Stomach smooth muscle (tissue), 2 donors: Measurements from ENCODE around the gene CABP5.

ENCODE experiments used
- H3K27ac ChIP-seq: one replicate; pipeline ENCODE4 v1.7.0; 2013; ENCODE audit warnings: mild to moderate bottlenecking, low read length, inconsistent platforms
- H3K27me3 ChIP-seq, 2 donors: one replicate each; pipeline ENCODE4 v1.7.0; 2013; ENCODE audit warnings: low read length in 2 of 2; ENCODE audit not compliant: insufficient read depth in 2 of 2, control insufficient read depth in 1 of 2
- H3K36me3 ChIP-seq, 2 donors: one replicate each; pipeline ENCODE4 v1.7.0; 2013; ENCODE audit warnings: low read length in 2 of 2; ENCODE audit not compliant: control insufficient read depth in 2 of 2, insufficient read depth in 2 of 2
- H3K4me1 ChIP-seq: one replicate; pipeline ENCODE4 v1.7.0; 2013; ENCODE audit warnings: low read length; ENCODE audit not compliant: control insufficient read depth, insufficient read depth
- H3K4me3 ChIP-seq, 2 donors: one replicate each; pipeline ENCODE4 v1.7.0; 2013; ENCODE audit warnings: low read length in 2 of 2
- H3K9ac ChIP-seq, 2 donors: one replicate each; pipeline ENCODE4 v1.7.0; 2013; ENCODE audit warnings: low read length in 2 of 2, mild to moderate bottlenecking in 1 of 2
- H3K9me3 ChIP-seq, 2 donors: one replicate each; pipeline ENCODE4 v1.7.0; 2013; ENCODE audit warnings: low read length in 2 of 2; ENCODE audit not compliant: control insufficient read depth in 2 of 2
- donor health status: healthy.
- donor health status: Pancreatic carcinoma.

CABP5 gene

DNA sequence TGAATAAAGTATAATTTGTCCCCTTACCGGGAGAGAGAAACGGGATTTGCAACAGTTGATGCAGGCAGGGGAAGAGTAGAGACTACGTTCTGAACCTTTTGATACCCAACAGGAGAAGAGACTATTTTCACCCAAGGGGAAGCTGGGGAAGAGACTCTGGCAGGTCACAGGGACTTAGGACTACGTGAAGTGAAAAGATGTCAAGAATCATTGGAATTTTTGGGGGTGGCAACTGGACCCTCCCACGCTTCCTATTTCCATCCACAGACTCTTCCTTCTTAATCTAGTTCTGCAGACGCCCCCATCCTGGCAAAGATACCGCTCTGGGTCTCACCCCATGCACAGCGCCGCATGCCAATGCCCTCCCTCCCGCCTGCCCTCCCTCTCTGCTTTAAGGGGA is 13.8 kb downstream of the CABP5 start:
- Histone ChIP-seq H3K27ac (no peak overlapping the region), H3K4me1 (no peaks in the 10 kb centered on the region), H3K36me3 (no peaks in the 10 kb centered on the region), H3K9ac (no peak overlapping the region), H3K9me3 (no peaks in the 10 kb centered on the region), H3K27me3 (peaks cover 0 to 6% of the 10 kb centered on the region in 2 donors), H3K4me3 (no peak overlapping the region)

DNA sequence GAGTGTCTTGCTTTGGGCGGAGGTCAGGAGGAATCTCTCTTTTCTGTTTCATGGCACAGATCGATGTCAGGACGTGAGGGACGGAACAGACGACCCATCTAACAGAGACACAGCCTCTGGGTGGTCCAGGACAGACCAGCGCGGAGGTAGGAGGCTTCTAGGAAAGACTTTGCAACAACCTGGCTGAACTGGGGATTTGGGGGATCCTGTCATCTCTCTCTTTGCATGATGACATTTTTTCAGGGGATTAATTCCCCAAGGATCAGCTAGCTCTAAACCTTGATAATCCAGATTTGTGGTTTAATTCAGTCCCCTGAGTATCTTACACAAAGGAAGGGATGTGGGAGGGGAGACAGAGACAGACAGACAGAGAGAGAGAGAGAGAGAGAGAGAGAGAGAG is 14.4 kb downstream of the CABP5 start:
- H3K9ac ChIP-seq: no peak overlapping the region
- peaks cover 0 to 6% of the 10 kb centered on the region in 2 donors for H3K27me3 ChIP-seq
- H3K36me3 ChIP-seq: no peaks in the 10 kb centered on the region
- H3K4me3 ChIP-seq: no peak overlapping the region
- H3K4me1 ChIP-seq: no peaks in the 10 kb centered on the region
- H3K27ac ChIP-seq: no peak overlapping the region
- H3K9me3 ChIP-seq: no peaks in the 10 kb centered on the region

DNA sequence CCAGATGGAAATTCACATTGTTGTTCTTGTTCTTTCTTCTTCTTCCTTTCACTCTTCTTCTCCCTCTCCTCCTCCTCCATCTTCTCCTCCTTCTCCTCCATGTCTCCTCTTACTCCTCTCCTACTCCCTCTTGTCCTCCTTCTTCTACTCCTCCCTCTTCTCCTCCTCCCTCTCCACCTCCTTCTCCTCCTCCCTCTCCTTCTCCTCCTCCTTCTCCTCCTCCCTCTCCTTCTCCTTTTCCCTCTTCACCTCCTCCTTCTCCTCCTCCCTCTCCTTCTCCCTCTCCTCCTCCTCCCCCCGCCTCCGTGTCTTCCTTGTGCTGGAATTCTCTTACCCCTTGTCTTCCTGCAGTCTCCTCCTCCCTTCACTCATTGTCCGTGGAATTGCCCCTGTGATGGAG is 18.4 kb downstream of the CABP5 start:
- Histone ChIP-seq H3K9ac (no peak overlapping the region), H3K9me3 (no peaks in the 10 kb centered on the region)

DNA sequence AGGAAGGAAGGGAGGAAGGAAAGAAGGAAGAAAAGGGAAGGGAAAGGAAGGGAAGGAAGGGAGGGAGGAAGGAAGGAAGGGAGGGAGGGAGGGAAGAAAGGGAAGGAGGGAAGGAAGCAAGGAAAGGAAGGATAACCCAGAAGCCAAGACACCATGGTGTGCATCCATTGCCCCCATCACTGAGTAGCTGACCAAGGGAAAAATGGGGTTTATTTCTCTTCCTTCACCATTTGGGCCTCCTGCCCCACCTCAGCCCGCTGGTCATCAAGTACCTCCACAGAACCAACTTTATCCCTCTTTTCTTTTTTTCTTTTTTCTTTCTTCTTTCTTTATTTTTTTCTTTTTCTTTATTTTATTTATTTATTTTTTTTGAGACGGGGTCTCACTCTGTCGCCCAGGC is 20.4 kb downstream of the CABP5 start:
- Histone ChIP-seq H3K4me3 (no peak overlapping the region), H3K27me3 (peaks cover 7% of the 10 kb centered on the region in 2 donors), H3K9ac (no peak overlapping the region), H3K9me3 (no peaks in the 10 kb centered on the region), H3K27ac (no peak overlapping the region), H3K4me1 (no peaks in the 10 kb centered on the region), H3K36me3 (no peaks in the 10 kb centered on the region)

More for the DNA sequence above, 18.4 kb downstream of the CABP5 start:
- Histone ChIP-seq H3K27ac (no peak overlapping the region), H3K4me3 (no peak overlapping the region), H3K27me3 (peaks cover 3 to 6% of the 10 kb centered on the region in 2 donors), H3K36me3 (no peaks in the 10 kb centered on the region), H3K4me1 (no peaks in the 10 kb centered on the region)

DNA sequence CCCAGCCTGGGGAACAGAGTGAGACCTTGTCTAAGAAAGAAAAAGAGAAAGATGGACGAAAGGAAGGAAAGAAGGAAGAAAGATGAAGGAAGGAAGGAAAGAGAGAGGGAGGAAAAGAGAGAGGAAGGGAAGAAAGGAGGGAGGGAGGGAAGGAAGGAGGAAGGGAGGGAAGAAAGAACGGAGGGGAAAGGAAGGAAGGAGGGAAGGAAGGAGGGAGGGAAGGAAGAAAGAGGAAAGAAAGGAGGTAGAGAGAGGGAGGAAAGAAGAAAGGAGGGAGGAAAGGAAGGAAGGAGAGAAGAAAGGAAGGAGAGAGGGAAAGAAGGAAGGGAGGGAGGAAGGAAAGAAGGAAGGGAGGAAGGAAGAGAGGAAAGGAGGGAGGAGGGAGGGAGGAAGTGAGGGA is 20.9 kb downstream of the CABP5 start:
- Histone ChIP-seq H3K27ac (no peak overlapping the region), H3K9ac (no peak overlapping the region), H3K9me3 (no peaks in the 10 kb centered on the region)

DNA sequence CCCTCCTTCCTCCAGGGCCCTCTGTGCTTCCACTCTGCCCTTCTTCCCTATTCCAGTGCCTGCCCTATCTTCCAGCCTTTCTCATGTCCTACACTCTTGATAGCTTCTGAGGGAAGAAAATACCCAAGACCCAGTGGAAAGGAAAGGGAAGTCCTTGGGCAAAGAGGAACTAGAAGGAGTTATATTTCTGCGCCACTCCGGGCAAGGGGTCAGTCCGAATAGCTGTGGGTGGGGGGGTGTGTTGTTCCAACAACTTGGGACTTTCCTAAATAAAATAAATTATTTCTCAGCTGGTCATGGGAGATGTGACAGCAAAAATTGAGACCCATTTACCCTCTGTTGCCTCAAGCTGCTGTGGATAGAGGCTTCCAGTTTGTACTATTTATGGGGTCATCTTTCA is 23.2 kb downstream of the CABP5 start:
- Histone ChIP-seq H3K27ac (no peak overlapping the region), H3K27me3 (peaks cover 13 to 14% of the 10 kb centered on the region in 2 donors), H3K9me3 (no peaks in the 10 kb centered on the region), H3K4me3 (no peak overlapping the region), H3K9ac (no peak overlapping the region), H3K4me1 (no peaks in the 10 kb centered on the region), H3K36me3 (no peaks in the 10 kb centered on the region)

More for the DNA sequence above, 20.9 kb downstream of the CABP5 start:
- H3K4me3 ChIP-seq: no peak overlapping the region
- no peaks in the 10 kb centered on the region for H3K4me1 ChIP-seq
- peaks cover 9 to 12% of the 10 kb centered on the region in 2 donors for H3K27me3 ChIP-seq
- no peaks in the 10 kb centered on the region for H3K36me3 ChIP-seq

DNA sequence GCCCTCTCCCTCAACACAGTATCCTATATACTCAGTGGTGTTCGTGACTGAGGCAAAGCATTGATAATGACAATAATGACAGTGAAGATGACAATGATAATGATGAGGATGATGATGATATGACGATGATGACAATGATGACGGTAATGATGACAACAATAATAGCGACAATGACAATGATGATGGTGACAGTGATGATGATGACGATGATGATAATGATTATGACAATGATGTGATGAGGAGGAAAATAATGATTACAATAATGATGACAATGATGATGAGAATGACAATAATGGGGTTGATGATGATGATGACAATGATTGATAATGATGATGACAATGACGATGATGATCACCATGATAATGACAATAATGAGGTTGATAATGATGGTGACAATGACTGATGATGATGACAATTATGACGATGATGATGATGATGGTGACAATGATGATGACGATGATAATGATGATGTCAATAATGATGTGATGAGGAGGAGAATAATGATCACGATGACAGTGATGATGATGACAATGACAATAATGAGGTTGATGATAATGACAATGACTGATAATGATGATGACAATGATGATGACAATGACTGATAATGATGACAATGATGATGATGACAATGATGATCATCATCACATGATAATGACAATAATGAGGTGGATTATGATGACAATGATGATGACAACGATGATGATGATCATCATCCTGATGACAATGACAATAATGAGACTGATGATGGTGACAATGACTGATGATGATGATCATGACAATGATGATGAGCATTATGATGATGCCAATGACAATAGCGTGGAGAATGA is 32.7 kb downstream of the CABP5 start:
- Histone ChIP-seq H3K27ac (no peak overlapping the region), H3K4me1 (no peaks in the 10 kb centered on the region), H3K9ac (no peak overlapping the region), H3K4me3 (no peak overlapping the region), H3K36me3 (no peaks in the 10 kb centered on the region), H3K9me3 (peaks cover 7 to 8% of the 10 kb centered on the region in 2 donors), H3K27me3 (peaks cover 0 to 13% of the 10 kb centered on the region in 2 donors)

DNA sequence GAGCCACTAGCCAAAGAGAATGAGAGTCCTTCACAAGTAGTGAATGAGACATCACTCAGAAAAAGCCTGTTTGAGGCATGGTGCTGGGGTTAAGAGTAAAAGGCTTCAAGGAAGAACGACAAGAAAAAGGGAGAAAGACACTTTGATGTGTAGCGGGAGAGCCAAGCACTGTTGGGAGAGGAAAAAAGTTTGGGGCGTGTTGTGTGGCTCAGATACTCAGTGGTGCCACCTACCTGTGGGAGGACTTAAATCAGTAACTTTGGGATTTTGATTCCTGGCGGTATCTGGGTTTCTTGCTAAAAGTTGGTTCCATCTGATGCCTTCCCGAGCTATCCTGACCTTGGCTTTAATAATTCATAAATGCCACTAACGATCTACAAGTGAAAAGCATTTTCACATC is 37.1 kb downstream of the CABP5 start:
- Histone ChIP-seq H3K36me3 (no peaks in the 10 kb centered on the region), H3K4me3 (no peak overlapping the region), H3K27me3 (peaks cover 0 to 9% of the 10 kb centered on the region in 2 donors), H3K9me3 (peaks cover 5 to 8% of the 10 kb centered on the region in 2 donors), H3K4me1 (no peaks in the 10 kb centered on the region), H3K9ac (no peak overlapping the region), H3K27ac (no peak overlapping the region)

DNA sequence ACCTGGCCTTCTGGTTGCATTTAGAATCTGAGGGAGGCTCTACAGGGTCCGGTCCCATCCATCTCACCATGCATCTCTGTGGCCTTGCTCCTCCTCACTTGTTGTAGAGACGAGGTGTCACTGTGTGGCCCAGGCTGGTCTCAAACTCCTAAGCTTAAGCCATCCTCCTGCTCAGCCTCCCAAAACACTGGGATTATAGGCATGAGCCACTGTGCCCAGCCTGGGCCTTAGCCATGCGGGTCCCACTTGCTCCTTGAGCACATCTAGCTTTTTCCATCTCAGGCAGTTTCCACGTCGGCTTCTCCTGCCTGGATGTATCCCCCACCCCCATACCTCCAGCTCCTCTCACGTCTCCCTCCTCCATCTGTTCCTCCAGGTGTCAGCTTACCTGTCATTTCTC is 39.6 kb downstream of the CABP5 start:
- H3K9ac ChIP-seq: no peak overlapping the region
- H3K4me1 ChIP-seq: no peaks in the 10 kb centered on the region
- H3K27me3 ChIP-seq: peaks cover 2 to 9% of the 10 kb centered on the region in 2 donors
- peaks cover 3 to 4% of the 10 kb centered on the region in 2 donors for H3K9me3 ChIP-seq
- no peaks in the 10 kb centered on the region for H3K36me3 ChIP-seq
- no peak overlapping the region for H3K4me3 ChIP-seq
- H3K27ac ChIP-seq: no peak overlapping the region

DNA sequence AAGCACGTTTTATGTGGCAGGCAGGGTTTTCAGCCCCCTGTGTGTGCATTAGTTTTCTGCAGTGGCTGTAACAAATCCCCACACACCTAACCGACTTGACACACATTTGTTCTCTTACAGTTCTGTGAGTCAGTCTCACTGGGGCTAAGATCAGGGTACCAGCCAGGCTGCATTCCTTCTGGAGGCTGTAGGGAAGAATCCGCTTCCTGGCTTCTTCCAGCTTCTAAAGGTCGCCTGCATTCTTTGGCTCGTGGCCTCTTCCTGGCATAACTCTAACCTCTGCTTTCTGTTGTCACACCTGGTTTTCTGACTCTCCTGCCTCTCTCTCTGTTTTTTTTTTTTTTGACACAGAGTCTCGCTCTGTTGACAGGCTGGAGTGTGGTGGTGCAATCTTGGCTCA is 43.0 kb downstream of the CABP5 start:
- no peak overlapping the region for H3K9ac ChIP-seq
- peaks cover 2 to 4% of the 10 kb centered on the region in 2 donors for H3K27me3 ChIP-seq
- peaks cover 0 to 4% of the 10 kb centered on the region in 2 donors for H3K9me3 ChIP-seq
- no peaks in the 10 kb centered on the region for H3K36me3 ChIP-seq
- H3K27ac ChIP-seq: no peak overlapping the region
- no peaks in the 10 kb centered on the region for H3K4me1 ChIP-seq
- no peak overlapping the region for H3K4me3 ChIP-seq

DNA sequence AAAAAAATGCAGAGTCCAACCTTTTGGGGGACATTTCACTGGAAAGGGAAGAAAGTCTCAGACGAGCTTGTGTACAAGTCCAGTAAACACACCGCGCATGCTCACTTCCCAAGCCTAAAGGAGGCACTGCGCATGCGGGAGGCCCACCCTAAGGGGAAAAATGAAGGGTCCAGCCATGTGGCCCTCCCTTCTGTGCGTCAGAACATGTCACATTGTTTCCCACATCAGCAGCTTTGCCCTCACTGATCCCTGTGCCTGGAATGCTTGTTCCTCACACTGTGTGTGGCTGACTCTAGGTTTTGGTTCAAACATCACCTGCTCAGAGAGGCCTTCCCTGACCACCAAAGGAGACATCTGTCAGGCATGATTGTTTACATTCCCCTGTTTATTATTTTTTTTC is 45.1 kb downstream of the CABP5 start:
- no peak overlapping the region for H3K4me3 ChIP-seq
- peaks cover 0 to 4% of the 10 kb centered on the region in 2 donors for H3K9me3 ChIP-seq
- H3K36me3 ChIP-seq: no peaks in the 10 kb centered on the region
- no peak overlapping the region for H3K9ac ChIP-seq
- H3K27ac ChIP-seq: no peak overlapping the region
- H3K4me1 ChIP-seq: no peaks in the 10 kb centered on the region
- peaks cover 2 to 9% of the 10 kb centered on the region in 2 donors for H3K27me3 ChIP-seq
